ENCODE measurements around the gene ASZ1. TPM values are rescaled to one million over a fixed set of nuclear protein-coding genes. Genes with fewer than 3 reads are reported as not detected.
"Not testable (repeated sequence)": the region's sequence is repeated elsewhere in the genome, so short reads cannot be mapped to it uniquely, and the experiment has no call there.

ASZ1 gene
- total and polyA plus RNA-seq, 2 of the 4 experiments (the other 2 are of a cell fraction): not detected

- Histone ChIP-seq H3K56ac (ENCODE audit: extremely low read depth, insufficient read depth, low read length) (no peak overlapping the region), H3K79me1 (ENCODE audit: low read depth in 1 of 2, low read length in 2 of 2) (no peaks in the 10 kb centered on the region), H4K8ac (ENCODE audit: low read depth in 2 of 2, low read length in 2 of 2) (no peak overlapping the region), H2AK5ac (ENCODE audit: low read depth, low read length) (no peak overlapping the region), H2AFZ (replicated peaks; ENCODE audit: low read length, poor library complexity) (no peak overlapping the region), H2BK20ac (ENCODE audit: low read depth, low read length) (no peak overlapping the region), H3K14ac (replicated peaks; ENCODE audit: low read depth, low read length) (no peak overlapping the region), H2BK5ac (ENCODE audit: low read depth, low read length, poor library complexity, severe bottlenecking) (no peak overlapping the region), H3K27me3 (ENCODE audit: control insufficient read depth, insufficient read depth, low read length) (no peaks in the 10 kb centered on the region), H3K9me1 (ENCODE audit: insufficient read depth, low read length) (no peaks in the 10 kb centered on the region), H4K20me1 (ENCODE audit: insufficient read depth, low read length) (no peaks in the 10 kb centered on the region), H3K36me3 (ENCODE audit: control insufficient read depth, insufficient read depth, low read length) (no peaks in the 10 kb centered on the region), H3K4me1 (ENCODE audit: control insufficient read depth, insufficient read depth, low read length) (no peaks in the 10 kb centered on the region), H2BK15ac (ENCODE audit: low read depth, low read length) (no peak overlapping the region), H2BK120ac (ENCODE audit: low read depth, low read length) (no peak overlapping the region), H3K27ac (ENCODE audit: insufficient read depth, low read length) (no peak overlapping the region), H3K9ac (ENCODE audit: low read depth, low read length) (no peak overlapping the region), H3K9me3 (ENCODE audit: control insufficient read depth, insufficient read depth, low read length) (no peaks in the 10 kb centered on the region; the same call in 1 of the 2 replicates), H3K23ac (ENCODE audit: low read depth, low read length) (no peak overlapping the region), H3K4me2 (ENCODE audit: low read depth, low read length) (no peak overlapping the region), H2AK9ac (replicated peaks; ENCODE audit: low read depth, low read length, poor library complexity) (no peak overlapping the region), H3K18ac (ENCODE audit: low read depth, low read length) (no peak overlapping the region), H3K4ac (ENCODE audit: low read depth, low read length) (no peak overlapping the region), H3K4me3 (ENCODE audit: insufficient read depth, low read depth, low read length) (no peak overlapping the region), H4K5ac (ENCODE audit: low read depth, low read length) (no peak overlapping the region), H4K91ac (ENCODE audit: insufficient read depth, low read depth, low read length) (no peak overlapping the region)
- dilution Hi-C loops (cut with HindIII; ENCODE audit: low sequenced_read_pairs, unreplicated experiment): no loop called here
- ChIA-PET CTCF (no interaction called here), POLR2A (ENCODE audit: unreplicated experiment) (interaction anchor here (0.7 kb wide), 1 partner anchor 12 kb away, joined by 5 read pairs; no protein-coding TSS in a partner anchor)
- TF ChIP-seq MXI1 (IDR thresholded peaks at IDR 0.05; ENCODE audit: borderline replicate concordance, low read depth, low read length): no peak
- no peak for TF ChIP-seq MAZ (IDR thresholded peaks at IDR 0.05; ENCODE audit: borderline replicate concordance, low read depth, low read length)
- no peak for TF ChIP-seq MAFK (IDR thresholded peaks at IDR 0.05; ENCODE audit: low read depth, low read length)
- no peak for TF ChIP-seq FOS (IDR thresholded peaks at IDR 0.05; ENCODE audit: low read depth, low read length)
- no peak for TF ChIP-seq RFX5 (IDR thresholded peaks at IDR 0.05; ENCODE audit: low read depth, low read length)
- no peak for ATAC-seq (ENCODE audit: low read depth)
- BruUV-seq (replicated peaks): no TSS peak
- intact Hi-C loops (cut with micrococcal nuclease): no loop called here
- in situ Hi-C loops (cut with MboI; ENCODE audit: low sequenced_read_pairs): no loop called here
- no peak for DNase-seq
- no CpG with 5 or more reads among the region's 3 CpGs for WGBS, 2 experiments (ENCODE audit: extremely low coverage in 2 of 2, insufficient read length in 1 of 2)
Measured at GRCh38 chr7:117424090-117424829, 3.0 kb downstream of the ASZ1 start.

DNA sequence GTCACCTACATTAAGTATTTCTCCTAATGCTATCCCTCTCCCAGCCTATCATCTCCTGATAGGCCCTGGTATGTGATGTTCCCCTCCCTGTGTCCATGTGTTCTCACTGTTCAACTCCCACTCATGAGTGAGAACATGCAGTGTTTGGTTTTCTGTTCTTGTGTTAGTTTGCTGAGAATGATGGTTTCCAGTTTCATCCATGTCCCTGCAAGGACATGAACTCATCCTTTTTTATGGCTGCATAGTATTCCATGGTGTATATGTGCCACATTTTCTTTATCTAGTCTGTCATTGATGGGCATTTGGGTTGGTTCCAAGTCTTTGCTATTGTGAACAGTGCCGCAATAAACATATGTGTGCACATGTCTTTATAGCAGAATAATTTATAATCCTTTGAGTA lies 12.7 kb downstream of the ASZ1 start:
- not testable (repeated sequence) for H2BK120ac ChIP-seq (ENCODE audit: low read depth, low read length); BruUV-seq (replicated peaks); H3K4me2 ChIP-seq (ENCODE audit: low read depth, low read length)

More for the DNA sequence above, 12.7 kb downstream of the ASZ1 start:
- H2AK5ac ChIP-seq (ENCODE audit: low read depth, low read length); H3K9me3 ChIP-seq (ENCODE audit: control insufficient read depth, insufficient read depth, low read length); H2AFZ ChIP-seq (replicated peaks; ENCODE audit: low read length, poor library complexity); H4K91ac ChIP-seq (ENCODE audit: insufficient read depth, low read depth, low read length); H2AK9ac ChIP-seq (replicated peaks; ENCODE audit: low read depth, low read length, poor library complexity); H3K4me3 ChIP-seq (ENCODE audit: insufficient read depth, low read depth, low read length); POLR2A ChIA-PET (ENCODE audit: unreplicated experiment); dilution Hi-C loops (cut with HindIII; ENCODE audit: low sequenced_read_pairs, unreplicated experiment); H3K23ac ChIP-seq (ENCODE audit: low read depth, low read length); DNase-seq; H3K14ac ChIP-seq (replicated peaks; ENCODE audit: low read depth, low read length); H2BK20ac ChIP-seq (ENCODE audit: low read depth, low read length); H3K4ac ChIP-seq (ENCODE audit: low read depth, low read length); CTCF ChIA-PET; H3K27ac ChIP-seq (ENCODE audit: insufficient read depth, low read length); intact Hi-C loops (cut with micrococcal nuclease); H3K27me3 ChIP-seq (ENCODE audit: control insufficient read depth, insufficient read depth, low read length); H4K8ac ChIP-seq (ENCODE audit: low read depth in 2 of 2, low read length in 2 of 2); H3K56ac ChIP-seq (ENCODE audit: extremely low read depth, insufficient read depth, low read length); H3K79me1 ChIP-seq (ENCODE audit: low read depth in 1 of 2, low read length in 2 of 2); H2BK5ac ChIP-seq (ENCODE audit: low read depth, low read length, poor library complexity, severe bottlenecking); H4K5ac ChIP-seq (ENCODE audit: low read depth, low read length); H3K4me1 ChIP-seq (ENCODE audit: control insufficient read depth, insufficient read depth, low read length); in situ Hi-C loops (cut with MboI; ENCODE audit: low sequenced_read_pairs); H2BK15ac ChIP-seq (ENCODE audit: low read depth, low read length); H4K20me1 ChIP-seq (ENCODE audit: insufficient read depth, low read length); H3K18ac ChIP-seq (ENCODE audit: low read depth, low read length); ATAC-seq (ENCODE audit: low read depth); H3K9me1 ChIP-seq (ENCODE audit: insufficient read depth, low read length); H3K9ac ChIP-seq (ENCODE audit: low read depth, low read length); H3K36me3 ChIP-seq (ENCODE audit: control insufficient read depth, insufficient read depth, low read length): not testable (repeated sequence)
- WGBS, 2 experiments (ENCODE audit: extremely low coverage in 2 of 2, insufficient read length in 1 of 2): no CpG with 5 or more reads among the region's 1 CpG
